Panc1 (cell line): ENCODE data around the gene RUVBL1. TPM values are rescaled to one million over a fixed set of nuclear protein-coding genes. Genes with fewer than 3 reads are reported as not detected.

Experiments
- ATAC-seq: fragments of 200-7000 bp; cut with Tn5 transposase; 2 replicates; pipeline ENCODE4 v1.9.1; 2020; ENCODE audit warnings: mild to moderate bottlenecking, moderate library complexity
- BruUV-seq: library from RNA; stranded (reverse); fragments of 400-500 nt; replicated peaks from 2 replicates; lab custom pipeline; 2021; lab: Mats Ljungman, UMichigan
- CTCF ChIA-PET: fragments of 300-600 bp; sonication (Branson Sonifier 250); formaldehyde crosslinking; loops from one replicate; lab custom pipeline; 2022; ENCODE audit warnings: antibody characterized with exemption; lab: Charles Lee
- POLR2A ChIA-PET: fragments of 300-600 bp; sonication (Branson Sonifier 250); formaldehyde crosslinking; loops from one replicate; lab custom pipeline; 2022; ENCODE audit warnings: antibody characterized with exemption; lab: Charles Lee
- DNase-seq: peaks from one replicate; pipeline ENCODE4 v3.0.0-alpha.2; 2010; ENCODE audit warnings: low read depth, low spot score
- H3K27ac ChIP-seq: 2 replicates; pipeline ENCODE4 v1.5.1; 2011; ENCODE audit warnings: mild to moderate bottlenecking, low read length, inconsistent platforms
- H3K27me3 ChIP-seq: fragments of 200-500 bp; sonication (Bioruptor generic); 2 replicates; pipeline ENCODE4 v1.6.0; 2014; ENCODE audit warnings: low read length, inconsistent platforms; ENCODE audit not compliant: control insufficient read depth, insufficient read depth
- H3K36me3 ChIP-seq: fragments of 200-500 bp; sonication (Bioruptor generic); 2 replicates; pipeline ENCODE4 v1.5.1; 2014; ENCODE audit warnings: inconsistent platforms, mild to moderate bottlenecking, low read length, moderate library complexity; ENCODE audit not compliant: control insufficient read depth, insufficient read depth
- H3K4me1 ChIP-seq: 2 replicates; pipeline ENCODE4 v1.5.1; 2011; ENCODE audit warnings: inconsistent platforms, mild to moderate bottlenecking, low read length, moderate library complexity; ENCODE audit not compliant: control insufficient read depth, insufficient read depth
- H3K4me3 ChIP-seq, 2 experiments: 2 replicates each; pipeline ENCODE4 v1.5.1; 2011 to 2012; ENCODE audit warnings: low read depth in 2 of 2, low read length in 2 of 2, mild to moderate bottlenecking in 2 of 2, inconsistent platforms in 1 of 2, moderate library complexity in 1 of 2
- H3K9me3 ChIP-seq: fragments of 200-500 bp; sonication (Bioruptor generic); 2 replicates; pipeline ENCODE4 v1.5.1; 2014; ENCODE audit warnings: low read depth, mild to moderate bottlenecking, inconsistent platforms, low read length, moderate library complexity; ENCODE audit not compliant: control insufficient read depth, insufficient read depth
- CTCF ChIP-seq: fragments of 450-650 bp; IDR thresholded peaks from 2 replicates; pipeline ENCODE4 v1.5.1; 2017; ENCODE audit warnings: mild to moderate bottlenecking
- POLR2AphosphoS5 ChIP-seq: IDR thresholded peaks from 2 replicates; pipeline ENCODE4 v1.6.1; 2012; ENCODE audit warnings: mild to moderate bottlenecking, low read depth, low read length, moderate library complexity
- REST ChIP-seq, 2 experiments: IDR thresholded peaks; 2 replicates each; pipeline ENCODE4 v1.6.1; 2011 to 2012; ENCODE audit warnings: low read depth in 2 of 2, control low read depth in 1 of 2, low read length in 1 of 2, mild to moderate bottlenecking in 1 of 2, moderate library complexity in 1 of 2; ENCODE audit not compliant: insufficient read depth in 1 of 2
- SIN3A ChIP-seq: IDR thresholded peaks from 2 replicates; pipeline ENCODE4 v1.6.1; 2012; ENCODE audit warnings: low read depth, mild to moderate bottlenecking, low read length, moderate library complexity, borderline replicate concordance; ENCODE audit not compliant: insufficient read depth
- TCF7L2 ChIP-seq: IDR thresholded peaks from 2 replicates; pipeline ENCODE4 v1.6.1; 2011; ENCODE audit warnings: mild to moderate bottlenecking, low read depth, low read length, inconsistent platforms
- in situ Hi-C: cut with HindIII; loops from 2 replicates; pipeline ENCODE4 v1.10.0; 2016; ENCODE audit warnings: low sequenced_read_pairs, low pct_unique_long_range_greater_than_20kb
- intact Hi-C: fragments of 100-400 bp; cut with micrococcal nuclease; formaldehyde crosslinking; loops from one replicate; pipeline ENCODE4 v1.10.0; 2022; ENCODE audit not compliant: unreplicated experiment
- total RNA-seq: library from RNA; stranded (reverse); gene quantifications from one replicate; pipeline ENCODE4 v1.2.1, GENCODE V29; 2021; ENCODE audit not compliant: unreplicated experiment

RUVBL1 gene
- total RNA-seq, 1 experiment from 2014 or later: 122 TPM

- POLR2A ChIA-PET: interaction anchor here (0.6 kb wide), 1 partner anchor 68 kb away, joined by 18 read pairs; no protein-coding TSS in a partner anchor
- ATAC-seq (peak; percentile 83), DNase-seq (no peak)
- peak overlapping the region; percentile 31 for H3K27ac ChIP-seq
- in situ Hi-C loops (no loop called here), intact Hi-C loops (no loop called here)
- H3K9me3 ChIP-seq: no peaks in the 10 kb centered on the region
- no TSS peak for BruUV-seq
- TF ChIP-seq POLR2AphosphoS5 (peak; percentile 66), REST (IDR thresholded peaks at IDR 0.05; ENCODE audit: insufficient read depth in 1 of 2, low read depth in 2 of 2, low read length in 1 of 2) (0 out of 4 replicates have a peak, but pooled peaks of 1 of the 2 experiments have one; percentile 36), CTCF (peak; percentile 99), SIN3A (no peak; the same call in 1 of the 2 replicates), TCF7L2 (no peak)
- CTCF ChIA-PET: interaction anchor here (0.7 kb wide), 1 partner anchor 238 kb away, joined by 3 read pairs; no protein-coding TSS in a partner anchor
- H3K36me3 ChIP-seq: peaks cover 6% of the 10 kb centered on the region; the same call in 1 of the 2 replicates
- H3K4me1 ChIP-seq: peaks cover 6% of the 10 kb centered on the region; the same call in 1 of the 2 replicates
- no peaks in the 10 kb centered on the region for H3K27me3 ChIP-seq
- peak overlapping the region; percentile 23 to 54 for H3K4me3 ChIP-seq
These were observed 47.8 kb downstream of the RUVBL1 start for GRCh38 chr3:128075522-128076482.

GRCh38 chr3:128074851-128075521 lies 48.6 kb downstream of the RUVBL1 start:
- intact Hi-C loops: no loop called here
- Histone ChIP-seq H3K27me3 (no peaks in the 10 kb centered on the region), H3K27ac (peak overlapping the region; percentile 5), H3K9me3 (no peaks in the 10 kb centered on the region), H3K4me1 (peaks cover 6% of the 10 kb centered on the region; the same call in 1 of the 2 replicates), H3K36me3 (peaks cover 10% of the 10 kb centered on the region; the same call in 1 of the 2 replicates), H3K4me3 (peak overlapping the region; percentile 23 to 54)
- DNase-seq: no peak
- in situ Hi-C loops: no loop called here
- ATAC-seq: peak; percentile 24
- no peak for TF ChIP-seq REST (IDR thresholded peaks at IDR 0.05; ENCODE audit: insufficient read depth in 1 of 2, low read depth in 2 of 2, low read length in 1 of 2)
- no peak for TF ChIP-seq CTCF
- no peak for TF ChIP-seq POLR2AphosphoS5
- TF ChIP-seq SIN3A: no peak
- TF ChIP-seq TCF7L2: no peak
- ChIA-PET POLR2A (interaction anchor here (0.6 kb wide), 1 partner anchor 67 kb away, joined by 18 read pairs; no protein-coding TSS in a partner anchor), CTCF (interaction anchor here (0.7 kb wide), 1 partner anchor 238 kb away, joined by 3 read pairs; no protein-coding TSS in a partner anchor)
- BruUV-seq: no TSS peak
